Lower leg skin (tissue), 3 donors: ENCODE data around the gene MGAM2.

Source experiments
- CTCF ChIP-seq, 3 donors: fragments of 450-650 bp; IDR thresholded peaks; one replicate each; pipeline ENCODE4 v1.5.1; 2016; ENCODE audit warnings: antibody characterized with exemption in 3 of 3, mild to moderate bottlenecking in 3 of 3, moderate library complexity in 2 of 3
- POLR2A ChIP-seq, 2 donors: fragments of 450-650 bp; IDR thresholded peaks; one replicate each; pipeline ENCODE4 v1.6.1; 2016 to 2017; ENCODE audit warnings: antibody characterized with exemption in 2 of 2, mild to moderate bottlenecking in 1 of 2, moderate library complexity in 1 of 2

- no peak for TF ChIP-seq POLR2A (IDR thresholded peaks at IDR 0.05)
- TF ChIP-seq CTCF (IDR thresholded peaks at IDR 0.05) = no peak
These were observed 47.7 kb upstream of the MGAM2 start for GRCh38 chr7:142063551-142064442.
